ENCODE results near the gene SLC52A3. TPM values are rescaled to one million over a fixed set of nuclear protein-coding genes. Genes with fewer than 3 reads are reported as not detected.
"Not testable (repeated sequence)": the region's sequence is repeated elsewhere in the genome, so short reads cannot be mapped to it uniquely, and the experiment has no call there.

SLC52A3 gene
- total RNA-seq, 1 experiment from 2014 or later = not detected

DNA sequence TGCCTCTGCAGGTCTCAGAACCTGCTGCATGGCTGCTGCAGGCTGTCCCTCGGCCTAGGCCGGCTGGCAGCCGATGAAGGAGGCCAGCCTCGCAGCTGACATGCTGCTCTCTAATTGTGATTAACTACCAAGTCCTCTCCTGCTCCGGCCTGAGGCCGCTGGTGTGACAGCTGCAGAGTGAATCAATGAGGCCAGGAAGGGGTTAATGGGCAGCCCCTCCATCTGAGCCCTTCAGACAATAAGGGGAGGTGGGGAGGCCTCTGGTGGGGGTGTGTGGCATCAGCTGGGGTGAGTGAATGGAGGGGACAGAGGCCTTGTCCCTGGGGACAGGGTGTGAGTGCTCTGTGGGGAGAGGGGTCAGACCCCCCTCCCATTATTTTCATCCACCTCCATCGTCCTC lies 34.4 kb downstream of the SLC52A3 start:
- in situ Hi-C loops (cut with HindIII; ENCODE audit: low sequenced_read_pairs) = no loop called here
- no peak for DNase-seq (ENCODE audit: low spot score)

DNA sequence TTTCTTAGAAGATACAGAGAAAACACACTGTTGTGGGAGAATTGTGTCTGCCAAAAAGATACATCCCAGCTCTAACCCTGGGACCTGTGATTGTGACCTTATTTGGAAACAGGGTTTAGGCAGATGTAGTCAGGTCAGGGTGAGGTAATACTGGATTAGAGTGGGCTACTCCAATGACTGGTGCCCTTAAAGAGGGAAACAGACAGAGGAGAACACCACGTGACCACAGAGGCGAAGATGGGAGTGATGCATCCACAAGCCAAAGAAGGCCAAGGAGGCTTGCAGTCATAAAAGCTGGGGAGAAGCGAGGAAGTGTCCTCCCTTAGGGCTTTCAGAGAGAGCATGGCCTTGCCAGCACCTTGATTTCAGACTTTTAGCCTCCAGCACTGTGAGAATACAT lies 35.6 kb downstream of the SLC52A3 start:
- in situ Hi-C loops (cut with HindIII; ENCODE audit: low sequenced_read_pairs) = no loop called here
- DNase-seq (ENCODE audit: low spot score) = no peak

DNA sequence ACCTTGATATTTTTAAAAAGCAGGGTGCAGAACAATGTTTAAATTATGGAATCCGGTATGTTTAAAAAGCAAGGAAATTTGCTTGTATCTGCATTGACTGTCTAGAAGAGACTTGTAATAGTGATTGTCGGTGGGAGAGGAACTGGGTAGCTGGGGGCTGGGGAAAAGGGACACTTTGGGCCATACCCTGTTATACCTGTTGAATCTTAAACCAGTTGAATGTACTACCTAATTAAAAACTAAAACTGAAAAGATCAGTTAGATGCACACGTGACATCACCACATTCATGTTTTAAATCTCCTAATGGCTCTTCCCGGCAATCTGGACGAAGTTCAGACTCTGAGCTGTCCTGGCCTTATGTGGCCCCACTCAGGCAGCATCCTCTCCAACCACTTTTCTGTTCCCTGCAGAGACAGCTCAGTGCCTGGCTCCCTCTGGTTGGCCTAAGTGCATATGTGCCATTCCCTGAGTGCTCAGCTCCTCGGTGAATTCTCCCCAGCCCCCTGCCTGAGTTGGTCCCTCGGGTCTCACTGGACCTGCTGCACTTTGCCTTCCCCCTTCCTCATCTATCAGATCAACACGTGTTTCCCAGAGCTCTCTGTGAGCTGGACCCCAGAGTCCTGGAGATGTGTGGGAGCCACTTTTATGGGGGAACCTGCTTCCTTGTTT lies 36.3 kb downstream of the SLC52A3 start:
- in situ Hi-C loops (cut with HindIII; ENCODE audit: low sequenced_read_pairs) = no loop called here
- DNase-seq (ENCODE audit: low spot score) = no peak

DNA sequence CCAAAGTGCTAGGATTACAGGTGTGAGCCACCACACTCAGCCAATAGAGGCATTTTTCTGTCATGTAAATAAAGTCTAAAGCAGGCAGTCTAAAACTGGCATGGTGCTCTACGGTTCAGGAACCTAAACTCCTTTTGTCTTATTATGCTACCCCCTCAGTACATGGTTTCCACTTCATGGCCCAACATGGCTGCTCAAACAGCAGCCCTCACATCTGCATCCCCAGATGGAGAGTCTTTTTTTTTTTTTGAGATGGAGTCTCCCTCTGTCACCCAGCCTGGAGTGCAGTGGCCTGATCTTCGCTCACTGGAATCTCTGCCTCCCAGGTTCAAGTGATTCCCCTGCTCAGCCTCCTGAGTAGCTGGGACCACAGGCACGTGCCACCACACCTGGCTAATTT lies 38.3 kb downstream of the SLC52A3 start:
- DNase-seq (ENCODE audit: low spot score) = no peak
- in situ Hi-C loops (cut with HindIII; ENCODE audit: low sequenced_read_pairs) = no loop called here

DNA sequence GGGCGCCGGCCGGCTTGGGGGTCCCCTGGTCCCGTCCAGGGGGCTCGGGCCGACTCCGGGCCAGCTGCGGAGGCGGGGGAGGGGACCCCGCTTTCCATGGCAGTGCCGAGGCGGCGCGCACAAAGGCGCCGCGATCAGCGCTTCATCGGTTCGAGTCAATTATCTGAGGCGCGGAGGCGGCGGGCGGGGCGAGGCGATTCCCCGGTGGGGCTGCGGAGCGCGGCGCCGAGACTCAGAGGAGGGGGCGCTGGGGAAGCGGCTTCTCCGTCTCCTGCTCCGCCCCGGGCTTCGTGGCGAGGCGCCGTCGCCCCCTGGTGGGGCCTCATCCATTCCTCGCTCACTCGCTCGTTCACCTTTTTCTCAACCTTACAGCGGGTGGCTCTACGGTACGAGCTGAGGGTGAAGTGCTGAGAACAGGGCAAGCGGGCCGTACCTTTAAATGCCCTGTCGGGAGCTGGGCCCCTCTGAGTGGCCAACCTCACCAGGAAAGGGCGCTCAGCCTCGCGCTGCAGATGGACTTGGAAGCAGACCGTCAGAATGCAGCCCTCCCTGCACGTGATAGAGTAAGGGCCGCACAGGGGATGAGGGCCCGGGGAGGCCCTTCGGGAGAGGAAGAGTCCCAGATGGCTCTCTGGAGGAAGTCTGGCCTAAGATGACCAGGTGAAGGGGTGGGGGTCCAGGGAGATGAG lies 39.9 kb downstream of the SLC52A3 start:
- peak; percentile 62 for DNase-seq (ENCODE audit: low spot score)
- in situ Hi-C loops (cut with HindIII; ENCODE audit: low sequenced_read_pairs) = no loop called here

GRCh38 chr20:726160-726559 lies 42.1 kb downstream of the SLC52A3 start:
- DNase-seq (ENCODE audit: low spot score) = no peak
- in situ Hi-C loops (cut with HindIII; ENCODE audit: low sequenced_read_pairs) = no loop called here

DNA sequence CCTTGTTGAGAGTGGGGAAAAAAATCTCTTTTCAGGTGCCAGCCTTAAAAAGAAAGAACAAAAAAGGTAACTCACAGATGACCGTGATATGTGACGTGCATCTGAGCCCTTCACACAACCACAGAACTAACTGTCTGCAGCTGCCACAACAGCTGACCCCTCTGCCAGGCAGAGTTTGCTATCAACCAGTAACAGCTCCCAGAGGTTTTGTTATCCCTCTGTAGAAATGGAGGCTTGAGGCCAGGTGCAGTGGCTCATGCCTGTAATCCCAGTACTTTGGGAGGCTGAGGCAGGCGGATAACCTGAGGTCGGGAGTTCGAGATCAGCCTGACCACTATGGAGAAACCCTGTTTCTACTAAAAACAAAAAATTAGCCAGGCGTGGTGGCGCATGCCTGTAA lies 42.8 kb downstream of the SLC52A3 start:
- in situ Hi-C loops (cut with HindIII; ENCODE audit: low sequenced_read_pairs) = no loop called here
- no peak for DNase-seq (ENCODE audit: low spot score)

DNA sequence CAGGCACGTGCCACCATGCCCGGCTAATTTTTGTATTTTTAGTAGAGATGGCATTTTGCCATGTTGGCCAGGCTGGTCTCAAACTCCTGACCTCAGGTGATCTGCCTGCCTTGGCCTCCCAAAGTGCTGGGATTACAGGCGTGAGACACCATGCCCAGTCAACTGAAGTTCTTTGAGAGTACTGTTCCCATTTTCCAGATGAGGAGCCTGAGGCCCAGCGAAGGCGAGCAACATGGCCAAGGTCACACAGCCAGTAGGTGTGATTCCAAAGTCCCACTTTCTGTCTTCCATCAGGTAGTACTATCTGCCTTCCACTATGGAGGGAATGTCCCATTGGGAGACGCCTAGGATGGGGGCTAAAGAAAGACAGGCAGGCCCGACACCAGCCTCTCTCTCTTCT lies 43.5 kb downstream of the SLC52A3 start:
- in situ Hi-C loops (cut with HindIII; ENCODE audit: low sequenced_read_pairs); DNase-seq (ENCODE audit: low spot score): not testable (repeated sequence)

- in situ Hi-C loops (cut with HindIII; ENCODE audit: low sequenced_read_pairs) = no loop called here
- peak; percentile 98 for DNase-seq (ENCODE audit: low spot score)
Observed at GRCh38 chr20:723756-724155, 44.5 kb downstream of the SLC52A3 start.

- in situ Hi-C loops (cut with HindIII; ENCODE audit: low sequenced_read_pairs) = no loop called here
- DNase-seq (ENCODE audit: low spot score) = no peak
Observed at GRCh38 chr20:722822-723644, 45.3 kb downstream of the SLC52A3 start.

DNA sequence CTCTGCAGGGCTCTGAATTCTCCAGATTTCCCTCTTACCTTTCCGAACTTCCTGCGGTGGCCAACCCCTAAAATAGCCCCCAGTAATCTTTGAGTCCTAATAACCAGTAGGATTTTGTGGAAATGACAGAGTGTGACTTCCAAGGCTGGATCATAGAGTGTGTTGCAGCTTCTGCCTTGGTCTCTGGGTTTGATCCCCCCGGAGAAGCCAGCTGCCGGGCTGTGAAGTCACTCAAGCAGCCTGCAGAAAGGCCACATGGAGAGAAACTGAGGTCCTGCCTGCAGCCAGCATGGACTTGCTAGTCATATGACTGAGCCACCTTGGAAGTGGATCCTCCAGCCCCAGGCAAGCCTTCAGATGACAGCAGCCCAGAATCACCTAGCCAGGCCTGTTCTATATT lies 46.4 kb downstream of the SLC52A3 start:
- no peak for DNase-seq (ENCODE audit: low spot score)
- in situ Hi-C loops (cut with HindIII; ENCODE audit: low sequenced_read_pairs) = no loop called here

GRCh38 chr20:719816-720215 lies 48.5 kb downstream of the SLC52A3 start:
- DNase-seq (ENCODE audit: low spot score) = peak; percentile 67
- in situ Hi-C loops (cut with HindIII; ENCODE audit: low sequenced_read_pairs) = no loop called here

DNA sequence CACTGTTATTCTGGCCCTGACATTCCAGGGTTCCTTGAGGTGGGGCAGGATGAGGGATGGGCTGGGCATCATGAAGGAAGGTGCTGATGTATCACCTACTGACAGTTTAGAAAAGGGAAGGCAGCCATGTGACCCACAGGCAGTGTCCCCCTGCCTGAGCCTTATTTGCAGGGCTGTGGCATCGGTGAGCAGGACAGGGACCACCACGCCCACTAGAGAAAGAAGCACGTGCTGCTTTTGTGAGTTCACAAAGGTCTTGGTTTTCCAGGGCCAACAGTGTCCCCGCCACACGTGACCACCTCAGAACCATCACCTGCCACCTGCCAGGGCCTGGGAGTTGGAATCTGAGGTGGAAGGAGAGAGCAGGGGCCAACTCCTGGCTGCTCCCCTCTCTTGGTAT lies 49.2 kb downstream of the SLC52A3 start:
- in situ Hi-C loops (cut with HindIII; ENCODE audit: low sequenced_read_pairs) = no loop called here
- no peak for DNase-seq (ENCODE audit: low spot score)

DNA sequence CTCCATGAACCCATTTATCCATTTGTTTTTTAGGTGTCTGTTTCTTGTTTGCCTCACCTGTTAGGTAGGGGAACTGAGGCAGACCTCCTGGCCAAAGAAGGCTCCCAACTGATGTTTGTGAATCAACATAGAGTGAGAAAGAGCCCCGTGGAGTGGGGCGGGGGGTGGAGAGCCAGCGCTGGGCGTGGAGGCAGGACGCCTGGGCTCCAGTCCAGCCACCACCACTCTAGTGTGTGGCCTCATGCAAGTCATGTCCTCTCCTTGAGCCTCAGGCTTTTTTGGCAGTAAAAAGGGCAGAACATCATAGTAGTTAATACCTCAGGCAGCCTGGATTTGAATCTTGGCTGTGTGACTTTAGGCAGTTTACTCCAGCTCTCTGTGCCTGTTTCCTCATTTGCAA lies 50.5 kb downstream of the SLC52A3 start:
- in situ Hi-C loops (cut with HindIII; ENCODE audit: low sequenced_read_pairs) = no loop called here
- DNase-seq (ENCODE audit: low spot score) = no peak

DNA sequence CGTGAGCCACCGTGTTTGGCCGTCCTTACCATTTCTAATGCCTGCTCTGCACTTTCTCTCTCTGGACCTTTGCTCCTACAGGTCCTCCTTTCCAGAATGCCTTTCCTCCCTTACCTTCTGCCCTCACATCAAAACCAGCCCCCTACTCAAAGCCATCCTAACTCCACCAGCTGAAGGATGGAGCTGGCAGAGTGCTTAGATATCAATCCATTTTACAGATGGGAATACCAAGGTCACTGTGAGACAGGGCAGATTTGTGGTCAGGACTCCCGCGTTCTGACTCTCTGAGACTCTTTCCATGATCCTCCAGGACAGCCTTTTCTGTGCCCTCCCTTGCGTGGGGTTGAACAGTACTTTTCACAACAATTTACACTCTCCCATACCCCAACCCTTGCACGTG lies 51.0 kb downstream of the SLC52A3 start:
- no peak for DNase-seq (ENCODE audit: low spot score)
- in situ Hi-C loops (cut with HindIII; ENCODE audit: low sequenced_read_pairs) = no loop called here

GRCh38 chr20:714453-714852 lies 53.8 kb downstream of the SLC52A3 start:
- in situ Hi-C loops (cut with HindIII; ENCODE audit: low sequenced_read_pairs) = no loop called here
- no peak for DNase-seq (ENCODE audit: low spot score)

GRCh38 chr20:711576-711975 lies 56.7 kb downstream of the SLC52A3 start:
- no peak for DNase-seq (ENCODE audit: low spot score)
- in situ Hi-C loops (cut with HindIII; ENCODE audit: low sequenced_read_pairs) = no loop called here

GRCh38 chr20:710780-711450 lies 57.4 kb downstream of the SLC52A3 start:
- in situ Hi-C loops (cut with HindIII; ENCODE audit: low sequenced_read_pairs) = no loop called here
- no peak for DNase-seq (ENCODE audit: low spot score)
